Measurements from ENCODE around the gene SIN3B.

The SIN3B gene

DNA sequence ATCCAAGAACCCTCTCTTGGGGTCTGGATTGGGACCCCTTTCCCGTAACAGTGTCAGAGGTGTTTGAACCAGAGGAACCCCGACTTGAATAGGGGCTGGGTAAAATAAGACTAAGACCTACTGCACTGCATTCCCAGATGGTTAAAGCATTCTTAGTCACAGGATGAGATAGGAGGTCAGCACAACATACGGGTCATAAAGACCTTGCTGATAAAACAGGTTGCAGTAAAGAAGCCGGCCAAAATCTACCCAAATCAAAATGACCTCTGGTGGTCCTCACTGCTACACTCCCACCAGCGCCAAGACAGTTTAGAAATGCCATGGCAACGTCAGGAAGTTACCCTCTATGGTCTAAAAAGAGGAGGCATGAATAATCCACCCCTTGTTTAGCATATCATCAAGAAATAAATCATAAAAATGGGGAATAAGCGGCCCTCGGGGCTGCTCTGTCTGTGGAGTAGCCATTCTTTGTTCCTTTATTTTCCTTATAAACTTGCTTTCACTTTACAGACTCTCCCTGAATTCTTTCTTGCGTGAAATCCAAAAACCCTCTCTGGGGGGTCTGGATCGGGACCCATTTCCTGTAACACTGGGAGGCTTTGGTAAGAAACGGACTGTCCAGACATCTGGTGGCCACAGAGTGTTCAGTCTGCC, 4.4 kb upstream of the SIN3B start:
- no peak for DNase-seq (ENCODE audit: low read depth)

DNA sequence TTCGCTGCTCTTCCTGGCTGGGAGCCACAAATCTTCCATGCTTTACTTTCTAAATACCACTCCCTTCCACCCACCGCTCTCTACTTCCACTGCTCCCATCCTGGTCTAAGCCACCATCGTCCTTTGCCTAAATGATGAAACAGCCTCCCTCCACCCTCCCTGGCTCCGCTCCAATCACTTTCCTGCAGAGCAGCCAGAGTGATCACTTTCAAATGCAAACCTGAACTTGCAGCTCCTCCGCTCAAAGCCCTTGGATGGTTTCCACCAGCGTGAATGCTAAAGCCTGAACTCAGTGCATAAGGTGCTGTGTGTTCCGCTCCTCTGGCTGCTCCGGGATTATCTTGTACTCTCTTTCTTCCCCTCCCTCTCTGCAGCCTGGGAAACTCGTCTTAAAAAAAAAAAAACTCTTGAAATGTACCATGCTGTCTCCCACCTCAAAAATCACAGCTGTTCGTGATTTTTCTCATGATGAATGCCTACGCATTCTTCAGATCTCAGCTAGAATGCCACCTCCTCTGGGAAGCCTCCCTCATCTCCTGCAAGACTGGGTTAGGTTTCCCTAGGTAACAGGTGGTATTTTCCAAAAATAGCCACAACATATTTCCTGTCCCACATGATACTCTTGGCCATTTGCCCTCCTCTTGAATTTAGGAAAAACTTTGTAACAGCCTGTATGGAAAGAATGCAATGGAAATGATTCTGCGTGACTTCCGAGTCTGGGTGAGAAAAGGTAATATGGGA, 3.7 kb upstream of the SIN3B start:
- DNase-seq (ENCODE audit: low read depth) = no peak

- DNase-seq (ENCODE audit: low read depth) = no peak
Observed at GRCh38 chr19:16829822-16830289, 658 bp downstream of the SIN3B start.

- DNase-seq (ENCODE audit: low read depth) = no peak
Observed at GRCh38 chr19:16830679-16831078, 1.5 kb downstream of the SIN3B start.

DNA sequence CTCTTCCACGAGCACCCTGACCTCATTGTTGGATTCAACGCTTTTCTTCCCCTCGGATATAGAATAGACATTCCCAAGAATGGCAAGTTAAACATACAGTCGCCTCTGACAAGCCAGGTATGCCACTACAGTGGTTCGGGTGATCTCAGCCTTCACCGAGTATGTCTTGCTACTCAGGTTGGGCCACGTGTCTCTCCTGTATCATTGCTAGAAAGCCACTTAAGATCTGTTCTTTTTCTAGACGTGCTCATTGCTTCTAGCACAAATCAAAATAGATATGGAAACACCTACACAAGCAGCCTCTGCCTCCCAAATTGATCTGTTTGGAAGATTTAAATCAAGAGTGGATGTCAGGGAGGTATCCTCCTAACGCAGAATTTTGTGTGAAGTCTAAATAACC, 2.3 kb downstream of the SIN3B start:
- no peak for DNase-seq (ENCODE audit: low read depth)

- DNase-seq (ENCODE audit: low read depth) = no peak
Observed at GRCh38 chr19:16834747-16835146, 5.5 kb downstream of the SIN3B start.

GRCh38 chr19:16836115-16837034, 7.2 kb downstream of the SIN3B start:
- no peak for DNase-seq (ENCODE audit: low read depth)

DNA sequence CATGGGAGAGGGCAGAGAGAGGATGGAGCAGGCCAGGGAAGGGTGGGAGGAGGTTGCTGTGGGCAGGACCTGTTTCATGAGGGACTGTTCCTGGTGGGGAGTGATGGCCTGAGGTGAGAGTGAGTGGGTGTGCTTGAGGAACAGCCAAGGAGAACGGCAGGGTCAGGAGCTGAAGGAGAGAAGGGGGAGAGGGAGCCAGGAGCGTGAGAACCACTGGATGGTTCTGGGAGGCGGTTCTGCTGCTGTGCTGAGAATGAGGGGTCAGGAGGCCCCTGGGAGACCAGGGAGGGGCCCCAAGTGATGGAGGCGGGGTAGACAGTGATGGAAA, 7.8 kb downstream of the SIN3B start:
- DNase-seq (ENCODE audit: low read depth) = no peak

GRCh38 chr19:16841391-16841926, 12.3 kb downstream of the SIN3B start:
- no peak for DNase-seq (ENCODE audit: low read depth)

DNA sequence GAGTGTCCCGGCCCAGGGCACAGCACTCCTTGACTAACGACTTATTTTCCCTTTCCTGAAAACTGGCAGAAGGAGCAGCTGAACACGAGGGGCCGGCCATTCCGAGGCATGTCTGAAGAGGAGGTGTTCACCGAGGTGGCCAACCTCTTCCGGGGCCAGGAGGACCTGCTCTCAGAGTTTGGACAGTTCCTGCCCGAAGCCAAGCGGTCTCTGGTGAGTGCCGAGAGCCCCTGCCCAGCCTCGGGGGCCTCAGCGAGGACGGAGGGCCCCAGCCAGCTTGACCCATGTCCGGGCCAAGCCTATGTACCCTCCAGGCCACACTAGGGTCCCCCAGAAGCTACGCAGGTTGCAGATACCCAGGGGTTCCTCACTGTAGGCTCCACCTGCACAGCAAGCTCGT, 17.7 kb downstream of the SIN3B start:
- DNase-seq (ENCODE audit: low read depth) = no peak

GRCh38 chr19:16847430-16847829, 18.2 kb downstream of the SIN3B start:
- DNase-seq (ENCODE audit: low read depth) = no peak

- no peak for DNase-seq (ENCODE audit: low read depth)
Observed at GRCh38 chr19:16849168-16849567, 20.0 kb downstream of the SIN3B start.

GRCh38 chr19:16850133-16850532, 20.9 kb downstream of the SIN3B start:
- no peak for DNase-seq (ENCODE audit: low read depth)

DNA sequence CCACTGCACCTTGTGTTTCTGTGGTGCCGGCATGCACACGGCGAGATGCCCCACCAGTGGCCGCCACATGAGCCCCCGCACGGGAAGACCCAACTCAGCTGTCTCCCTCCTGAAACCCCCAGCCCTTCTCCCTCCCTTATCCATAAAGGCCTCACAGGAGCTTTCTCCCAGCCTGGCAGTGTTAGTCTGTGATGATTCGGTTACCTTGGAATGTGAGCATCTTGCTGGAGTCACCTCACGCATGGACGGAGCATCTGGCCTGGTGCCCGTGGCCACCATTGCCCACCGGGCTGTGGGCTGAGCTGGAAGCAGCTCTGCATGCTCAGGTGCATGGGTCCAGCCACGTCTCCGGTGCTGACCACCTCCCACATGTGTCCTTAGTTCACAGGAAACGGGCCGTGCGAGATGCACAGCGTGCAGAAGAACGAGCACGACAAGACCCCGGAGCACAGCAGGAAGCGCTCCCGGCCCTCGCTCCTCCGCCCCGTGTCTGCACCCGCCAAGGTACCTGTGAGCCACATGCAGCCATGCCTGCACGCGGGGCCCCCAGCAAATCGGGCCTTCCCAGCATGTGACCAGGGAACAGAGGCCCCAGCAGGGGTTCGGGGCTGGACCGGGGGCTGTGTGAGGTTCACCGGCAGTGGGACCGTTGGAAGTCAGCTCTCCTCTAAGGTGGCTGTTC, 22.0 kb downstream of the SIN3B start:
- DNase-seq (ENCODE audit: low read depth) = no peak

DNA sequence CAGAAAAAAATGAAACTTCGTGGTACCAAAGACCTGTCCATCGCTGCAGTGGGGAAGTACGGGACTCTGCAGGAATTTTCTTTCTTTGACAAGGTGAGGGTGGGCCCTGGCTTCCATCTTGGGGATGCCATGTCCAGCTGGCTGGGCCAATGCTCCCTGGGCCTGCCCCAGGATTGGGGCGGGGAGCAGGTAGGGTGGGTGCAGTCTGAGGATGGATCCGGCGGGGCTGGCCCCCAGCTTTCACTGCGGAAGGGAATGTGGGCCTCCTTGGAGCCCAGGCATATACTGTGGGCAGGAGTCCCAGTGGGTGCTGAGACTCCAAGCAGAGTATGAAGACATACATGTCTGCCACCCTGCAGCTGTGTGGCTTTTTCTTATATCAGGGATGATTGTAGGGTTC, 23.9 kb downstream of the SIN3B start:
- DNase-seq (ENCODE audit: low read depth) = no peak

DNA sequence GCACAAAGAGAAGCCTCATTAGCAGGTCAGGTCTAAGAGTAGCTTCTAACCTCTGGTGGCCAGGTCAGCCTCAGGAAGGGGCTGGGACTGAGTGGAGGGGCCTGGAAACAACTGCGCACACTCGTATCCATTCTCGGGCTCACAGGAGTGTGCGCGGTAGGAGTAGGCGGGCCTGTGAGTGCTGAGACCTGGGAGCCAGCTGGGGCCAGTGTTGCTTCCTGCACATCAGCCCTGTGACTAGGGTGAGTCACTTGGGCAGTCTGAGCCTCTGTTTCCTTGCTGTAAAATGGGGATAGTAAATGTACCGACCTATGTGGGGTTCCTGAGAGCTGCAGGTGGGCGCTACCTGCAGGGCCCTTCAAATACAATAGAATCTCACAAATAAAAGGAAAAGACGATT, 26.9 kb downstream of the SIN3B start:
- DNase-seq (ENCODE audit: low read depth) = no peak

DNA sequence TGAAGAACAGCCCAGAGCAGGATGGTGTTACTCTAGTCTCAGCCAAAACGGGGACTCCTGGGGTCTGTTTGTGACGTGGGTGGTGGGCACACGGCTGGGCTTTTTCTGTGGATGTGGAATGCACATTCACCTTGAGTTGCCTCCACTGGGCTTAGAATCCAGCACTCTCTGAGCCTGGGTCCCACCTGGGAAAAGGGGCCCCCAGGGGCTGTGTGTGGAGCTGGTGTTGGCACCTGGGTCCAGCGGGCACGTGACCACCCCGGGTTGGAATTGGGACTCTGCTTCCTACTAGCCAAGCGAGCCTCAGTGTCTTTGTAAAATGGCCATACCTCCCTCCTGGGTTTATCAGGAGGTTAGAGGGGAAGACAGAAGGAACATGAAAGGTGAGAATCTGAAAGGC, 30.4 kb downstream of the SIN3B start:
- DNase-seq (ENCODE audit: low read depth) = no peak

GRCh38 chr19:16860118-16860517, 30.9 kb downstream of the SIN3B start:
- DNase-seq (ENCODE audit: low read depth) = no peak

- DNase-seq (ENCODE audit: low read depth) = no peak
Observed at GRCh38 chr19:16861011-16861410, 31.8 kb downstream of the SIN3B start.

DNA sequence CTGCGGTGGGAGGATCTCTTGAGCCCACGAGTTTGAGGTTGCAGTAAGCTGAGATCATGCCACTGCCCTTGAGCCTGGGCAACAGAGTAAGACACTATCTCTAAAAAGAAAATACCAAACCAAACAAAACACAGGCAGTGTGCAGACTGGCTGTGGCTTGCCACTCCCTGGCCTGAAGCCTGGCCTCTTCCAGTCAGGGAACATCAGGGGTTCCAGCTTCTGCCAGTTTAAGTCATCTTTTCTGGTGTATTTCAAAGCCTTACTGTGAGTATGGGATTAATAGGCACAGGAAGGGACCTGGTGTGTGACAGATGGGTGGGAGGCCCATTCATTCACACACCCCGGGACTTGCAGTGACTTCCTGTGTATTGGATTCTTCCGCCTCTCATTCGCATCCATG, 32.6 kb downstream of the SIN3B start:
- no peak for DNase-seq (ENCODE audit: low read depth)

DNA sequence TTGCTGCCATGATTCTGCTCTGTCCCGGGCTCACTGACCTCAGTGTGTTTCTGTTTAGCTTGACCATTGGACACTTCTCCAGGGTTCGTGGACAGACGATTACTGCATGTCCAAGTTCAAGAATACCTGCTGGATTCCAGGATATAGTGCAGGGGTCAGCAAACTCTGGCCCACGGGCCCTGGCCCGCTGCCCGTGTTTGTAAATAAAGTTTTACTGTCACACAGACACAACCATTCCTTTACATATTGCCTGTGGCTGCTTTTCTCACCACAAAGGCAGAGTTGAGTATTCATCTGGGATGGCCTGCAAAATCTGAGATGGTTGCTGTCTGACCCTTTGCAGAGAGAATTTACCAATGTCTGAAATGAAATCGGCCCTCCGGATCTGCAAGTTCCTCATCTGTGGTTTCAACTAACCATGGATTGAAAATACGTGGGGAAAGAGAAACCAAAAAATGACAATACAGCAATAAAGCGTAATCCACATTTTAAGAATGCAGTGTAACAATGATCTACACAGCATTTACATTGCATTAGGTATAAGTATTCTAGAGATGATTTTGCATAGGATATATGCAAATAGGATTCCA, 33.7 kb downstream of the SIN3B start:
- no peak for DNase-seq (ENCODE audit: low read depth)

DNA sequence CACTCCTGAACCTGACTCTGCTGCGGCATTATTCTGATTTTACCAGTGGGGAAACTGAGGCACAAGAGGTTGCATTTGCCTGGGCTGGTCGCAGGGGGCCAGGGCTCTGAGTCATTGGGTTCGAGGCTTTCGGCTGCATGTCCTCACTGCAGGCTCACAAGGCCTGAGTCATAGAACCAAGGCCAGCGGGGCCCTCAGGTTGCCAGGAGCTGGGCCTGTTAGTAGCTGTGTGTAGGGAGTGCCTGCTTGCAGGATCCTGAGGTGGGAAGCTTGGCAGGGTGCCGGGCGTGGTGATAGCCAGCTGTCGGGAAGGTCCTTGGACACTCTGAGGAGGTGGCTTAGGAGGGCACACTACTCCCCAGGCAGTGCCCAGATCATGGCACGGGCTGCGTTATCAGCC, 38.0 kb downstream of the SIN3B start:
- DNase-seq (ENCODE audit: low read depth) = no peak
